KG1 (cell line): ENCODE results near the gene CUX1.
"Not testable (repeated sequence)": the region's sequence is repeated elsewhere in the genome, so short reads cannot be mapped to it uniquely, and the experiment has no call there.

ENCODE experiments used
- DNase-seq: peaks from one replicate; lab custom pipeline; 2025; lab: John Stamatoyannopoulos, UW

The CUX1 gene

DNA sequence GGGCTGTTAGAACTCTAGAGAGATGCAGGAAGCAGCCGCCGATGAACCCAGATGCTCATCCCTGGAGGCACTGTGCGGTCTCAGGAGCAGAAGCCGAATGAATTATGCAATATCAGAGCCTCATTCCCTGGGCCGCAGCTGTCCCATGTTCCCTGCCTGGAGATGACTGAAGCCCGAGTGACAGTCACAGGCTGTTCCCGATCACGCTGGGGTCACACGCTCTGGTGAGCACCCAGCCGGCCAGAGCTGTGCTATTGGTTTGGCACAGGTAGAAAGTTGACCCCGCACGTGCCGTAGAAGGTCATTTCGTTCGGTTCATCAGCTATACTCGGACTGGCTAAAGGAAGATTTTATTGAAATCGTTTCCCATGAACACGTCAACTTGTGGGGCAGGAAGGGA lies 328.7 kb downstream of the CUX1 start:
- no peak for DNase-seq

DNA sequence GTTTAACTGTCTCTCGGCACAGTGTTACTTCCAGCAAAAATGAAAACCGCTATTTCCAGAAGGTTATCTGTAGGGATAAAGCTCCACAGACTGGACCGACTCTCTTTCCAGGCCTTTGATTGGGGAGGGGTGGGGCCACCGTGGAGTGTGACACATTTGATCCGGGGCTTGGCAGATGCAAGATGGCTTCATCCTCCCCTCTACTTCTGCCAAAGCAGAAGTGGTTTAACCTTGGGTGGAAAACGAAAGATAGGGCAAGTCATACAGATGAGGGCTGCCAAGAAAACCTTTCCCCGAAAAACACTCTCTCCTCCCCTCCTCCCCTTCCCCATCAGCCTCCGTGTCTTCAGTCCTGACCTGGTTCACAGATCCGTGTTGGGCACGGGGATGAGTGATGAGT lies 329.6 kb downstream of the CUX1 start:
- no peak for DNase-seq

DNA sequence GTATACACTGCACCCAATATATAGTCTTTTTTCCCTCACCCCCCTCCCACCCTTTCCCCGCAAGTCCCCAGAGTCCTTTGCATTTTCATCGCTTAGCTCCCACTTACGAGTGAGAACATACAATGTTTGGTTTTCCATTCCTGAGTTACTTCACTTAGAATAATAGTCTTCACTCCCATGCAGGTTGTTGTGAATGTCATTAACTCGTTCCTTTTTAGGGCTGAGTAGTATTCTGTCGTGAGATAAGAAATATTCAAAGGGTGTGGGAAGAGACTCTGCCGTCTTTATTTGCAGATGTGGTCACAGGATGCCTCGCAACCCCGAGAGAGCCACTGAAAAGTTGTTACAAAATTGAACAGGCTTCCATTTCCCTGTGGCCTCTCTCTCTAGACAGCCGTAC lies 331.4 kb downstream of the CUX1 start:
- no peak for DNase-seq

DNA sequence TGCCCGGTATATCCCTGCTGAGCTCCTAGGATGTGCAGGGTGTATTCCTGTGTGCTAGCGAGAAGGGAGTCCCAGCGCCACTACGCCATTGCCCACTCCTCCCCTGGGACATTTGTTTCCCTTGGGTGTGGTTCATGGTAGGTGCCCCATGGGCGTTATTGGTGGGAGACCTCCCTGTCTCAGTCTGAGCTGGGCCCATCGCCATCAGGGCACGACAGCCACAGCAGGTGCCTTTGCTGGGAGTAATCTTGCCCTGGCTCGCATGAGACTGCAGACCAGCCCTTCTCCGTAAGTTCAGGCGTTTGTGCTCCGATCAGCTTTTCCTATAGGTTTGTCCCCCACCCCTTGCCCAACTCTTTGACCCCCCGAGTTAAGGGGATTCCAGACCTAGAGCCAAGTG lies 332.0 kb downstream of the CUX1 start:
- no peak for DNase-seq

DNA sequence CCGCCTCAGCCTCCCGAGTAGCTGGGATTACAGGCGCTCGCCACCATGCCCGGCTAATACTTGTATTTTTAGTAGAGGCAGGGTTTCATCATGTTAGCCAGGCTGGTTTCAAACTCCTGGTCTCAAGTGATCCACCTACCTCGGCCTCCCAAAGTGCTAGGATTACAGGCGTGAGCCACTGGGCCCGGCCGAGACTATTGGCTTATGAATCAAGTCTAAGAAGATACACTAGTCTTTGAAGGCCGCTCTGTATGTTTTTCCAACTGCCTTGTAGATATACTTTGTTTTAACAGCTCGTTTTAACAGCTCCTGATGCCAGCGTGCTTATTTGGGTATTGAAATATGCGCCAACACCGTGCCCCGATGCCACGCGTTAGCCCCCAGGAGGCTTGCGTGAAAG lies 332.8 kb downstream of the CUX1 start:
- no peak for DNase-seq

DNA sequence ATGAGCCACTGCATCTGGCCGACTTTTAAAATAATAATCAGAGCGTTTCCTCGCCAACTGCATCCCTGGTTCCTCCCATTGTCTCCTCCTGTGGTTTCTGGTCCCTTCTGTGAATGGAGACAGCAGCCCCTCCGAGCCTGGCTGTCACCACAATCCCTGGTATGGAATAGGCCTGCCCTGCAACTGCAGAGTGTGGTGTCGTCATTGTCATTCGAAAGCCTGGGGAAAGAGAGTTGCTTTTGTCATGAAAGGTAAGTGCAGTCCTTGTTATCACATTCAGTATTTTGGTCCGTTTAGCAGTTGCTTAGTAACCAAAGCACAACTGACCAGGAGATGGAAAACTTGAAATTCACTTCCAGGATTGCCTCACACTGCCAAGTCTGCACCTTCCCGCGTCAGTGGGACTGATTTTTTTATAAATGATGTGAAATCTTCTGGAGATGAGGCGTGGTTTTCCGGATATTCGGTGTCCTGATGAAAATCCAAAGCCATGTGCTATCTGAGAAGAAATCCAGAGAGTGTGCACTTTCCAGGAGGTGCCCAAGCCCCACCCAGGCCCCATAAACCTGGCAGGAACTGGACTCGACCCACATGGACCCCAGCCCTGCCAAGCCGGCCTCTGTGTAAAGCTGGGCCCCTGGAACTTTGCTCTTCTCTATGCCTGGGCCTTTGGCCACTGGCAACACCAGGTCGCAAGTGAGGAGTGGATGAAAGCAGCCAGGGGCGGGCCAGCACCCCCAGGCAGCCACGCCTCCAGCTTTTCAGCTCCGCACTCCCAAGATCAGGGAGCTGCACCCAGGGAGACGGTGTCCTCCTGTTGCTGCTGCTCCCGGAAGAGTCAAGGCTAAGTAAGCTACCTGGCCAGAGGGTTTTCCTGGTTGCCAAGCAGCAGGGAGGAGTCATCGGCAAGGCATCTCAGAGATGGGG lies 335.5 kb downstream of the CUX1 start:
- no peak for DNase-seq

DNA sequence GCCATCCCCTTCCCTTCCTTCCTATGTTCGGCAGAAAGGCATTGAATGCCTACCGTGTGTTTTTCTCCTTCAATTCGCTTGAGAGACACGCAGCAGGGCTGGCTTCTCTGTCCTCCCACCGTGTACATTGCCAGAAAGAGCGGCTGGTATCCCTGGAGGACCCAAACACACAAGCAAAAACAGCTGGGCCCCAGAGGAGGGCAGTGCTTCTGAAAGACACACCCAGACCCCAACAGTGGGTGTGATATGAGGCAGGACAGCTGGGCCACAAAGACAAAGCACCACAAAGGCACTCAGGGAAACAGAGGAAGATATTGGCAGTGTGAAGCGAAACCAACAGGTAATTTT lies 336.1 kb downstream of the CUX1 start:
- no peak for DNase-seq

DNA sequence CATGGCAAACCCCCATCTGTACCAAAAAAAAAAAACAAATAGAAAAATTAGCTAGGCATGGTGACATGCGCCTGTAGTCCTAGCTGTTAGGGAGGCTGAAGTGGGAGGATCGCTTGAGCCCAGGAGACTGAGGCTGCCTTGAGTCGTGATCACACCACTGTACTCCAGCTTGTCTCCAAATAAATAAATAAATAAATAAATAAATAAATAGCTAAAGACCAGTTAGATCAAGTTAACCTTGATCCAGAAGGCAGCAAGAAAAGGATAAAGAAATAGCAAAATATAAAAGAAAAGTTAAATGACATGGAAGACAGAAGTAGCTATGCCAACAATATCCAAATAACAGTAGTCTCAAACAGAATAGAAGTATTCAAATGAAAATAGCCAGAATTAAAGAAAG lies 337.0 kb downstream of the CUX1 start:
- DNase-seq: no peak

DNA sequence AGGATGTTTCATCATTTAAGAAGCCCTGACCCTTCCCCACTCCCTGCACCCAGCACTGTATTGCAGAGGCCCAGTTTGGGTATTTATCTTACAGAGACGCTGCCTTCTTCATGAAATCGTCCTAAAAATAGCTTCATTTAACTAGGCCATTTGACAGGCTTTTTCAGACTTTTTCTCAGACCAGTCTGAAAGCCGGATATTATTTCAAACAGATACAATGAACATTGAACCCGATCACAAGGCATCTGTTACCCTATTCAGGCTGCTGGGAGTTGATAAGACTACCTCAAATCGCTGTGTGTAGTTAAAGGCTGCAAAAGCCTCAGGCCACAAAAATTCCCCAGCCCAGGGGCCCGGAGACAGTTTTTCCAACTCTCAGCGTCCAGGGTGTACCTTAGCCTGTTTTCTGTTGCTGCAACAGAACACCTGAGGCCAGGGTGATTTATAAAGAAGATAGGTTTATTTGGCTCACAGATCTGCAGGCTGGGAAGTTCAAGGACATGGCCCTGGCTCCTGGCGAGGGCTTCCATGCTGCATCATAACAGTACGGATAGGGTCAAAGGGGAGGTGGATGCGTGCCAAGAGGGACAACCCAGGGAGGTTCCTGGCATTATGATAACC lies 338.5 kb downstream of the CUX1 start:
- DNase-seq: no peak

DNA sequence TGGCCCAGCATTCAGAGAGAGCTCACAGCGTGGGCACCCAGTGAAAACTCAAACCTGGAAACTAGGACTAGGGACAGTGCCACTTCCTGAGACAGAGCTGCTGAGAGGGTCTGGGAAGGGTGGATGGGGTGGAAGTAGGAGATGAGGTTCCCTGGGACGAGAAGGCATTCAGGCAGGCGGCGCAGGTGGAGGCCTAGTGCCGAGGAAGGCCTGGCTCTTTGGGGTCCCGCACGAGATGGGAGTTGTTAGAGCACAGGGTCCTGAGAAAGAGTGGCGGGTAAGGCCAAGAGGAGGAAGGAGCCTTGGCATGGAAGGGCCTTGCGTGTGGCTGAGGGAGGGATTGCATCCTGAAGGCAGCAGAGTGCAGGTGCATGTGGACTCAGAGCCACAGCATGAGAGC lies 339.4 kb downstream of the CUX1 start:
- no peak for DNase-seq

DNA sequence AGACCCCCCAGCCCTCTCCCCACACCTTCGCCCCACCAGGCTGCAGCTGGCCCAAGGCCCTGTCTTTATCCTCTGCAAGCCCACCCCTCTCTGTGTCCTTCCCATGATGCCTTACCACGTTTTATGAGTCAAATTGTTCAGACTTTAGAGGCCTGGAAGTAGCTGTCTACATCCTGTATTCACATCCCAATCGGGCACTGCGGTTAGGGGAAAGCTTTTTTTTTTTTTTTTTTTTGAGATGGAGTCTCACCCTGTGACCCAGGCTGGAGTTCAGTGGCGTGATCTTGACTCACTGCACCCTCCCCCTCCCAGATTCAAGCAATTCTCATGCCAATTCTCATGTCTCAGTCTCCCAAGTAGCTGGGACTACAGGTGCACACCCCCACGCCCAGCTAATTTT lies 347.7 kb downstream of the CUX1 start:
- no peak for DNase-seq

DNA sequence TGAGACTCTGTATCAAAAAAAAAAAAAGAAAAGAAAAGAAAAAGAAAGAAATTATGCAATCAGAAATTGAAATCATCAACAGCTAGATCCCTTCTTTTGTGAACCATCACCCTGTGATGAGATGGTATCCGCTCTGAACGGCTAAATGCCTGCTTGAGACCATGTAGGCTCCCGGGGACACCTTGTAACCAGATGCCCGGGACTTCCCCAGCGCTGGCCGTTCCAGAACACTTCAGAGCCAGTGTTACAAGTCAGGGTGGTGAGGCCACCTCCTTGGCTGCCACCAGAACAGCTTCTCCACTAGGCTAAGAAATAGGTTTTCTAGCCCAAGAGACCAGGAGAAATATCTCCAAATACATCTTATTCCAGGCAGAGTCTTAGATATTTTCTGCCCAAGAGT lies 349.8 kb downstream of the CUX1 start:
- no peak for DNase-seq

DNA sequence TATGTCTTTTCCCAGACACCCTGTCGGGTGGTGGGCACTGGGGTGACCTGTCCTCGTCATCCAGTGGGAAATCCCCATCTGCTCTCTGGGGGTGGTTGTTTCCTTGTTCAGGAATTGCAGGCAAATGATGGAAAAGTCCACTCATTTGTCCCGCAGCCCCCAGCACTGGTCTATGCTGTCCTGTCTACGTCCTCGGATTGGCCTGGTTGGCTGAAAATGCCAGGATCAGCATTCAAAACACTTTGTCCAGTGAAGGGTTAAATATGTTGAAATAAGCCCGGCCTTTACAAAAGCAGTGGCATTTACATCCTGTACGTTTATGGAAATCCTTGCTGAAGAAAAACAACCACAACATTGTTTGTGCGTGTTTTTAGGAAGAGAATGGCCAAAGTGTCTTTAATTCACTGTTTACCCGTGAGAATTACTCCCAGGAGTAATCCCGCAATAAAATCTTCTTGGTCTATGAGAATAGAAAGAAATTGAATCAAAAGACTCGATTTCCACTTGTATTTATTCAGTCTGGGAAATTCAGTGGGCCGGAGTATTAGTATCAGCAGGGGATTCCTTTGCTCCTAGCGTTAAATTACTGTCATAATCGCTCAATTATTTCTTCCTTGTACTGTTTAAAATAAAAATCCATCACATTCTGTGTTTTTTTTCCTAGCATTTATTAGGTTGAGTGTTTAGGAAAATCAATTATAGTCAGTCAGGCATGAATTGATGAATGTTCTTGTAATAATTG lies 352.4 kb downstream of the CUX1 start:
- DNase-seq: no peak

DNA sequence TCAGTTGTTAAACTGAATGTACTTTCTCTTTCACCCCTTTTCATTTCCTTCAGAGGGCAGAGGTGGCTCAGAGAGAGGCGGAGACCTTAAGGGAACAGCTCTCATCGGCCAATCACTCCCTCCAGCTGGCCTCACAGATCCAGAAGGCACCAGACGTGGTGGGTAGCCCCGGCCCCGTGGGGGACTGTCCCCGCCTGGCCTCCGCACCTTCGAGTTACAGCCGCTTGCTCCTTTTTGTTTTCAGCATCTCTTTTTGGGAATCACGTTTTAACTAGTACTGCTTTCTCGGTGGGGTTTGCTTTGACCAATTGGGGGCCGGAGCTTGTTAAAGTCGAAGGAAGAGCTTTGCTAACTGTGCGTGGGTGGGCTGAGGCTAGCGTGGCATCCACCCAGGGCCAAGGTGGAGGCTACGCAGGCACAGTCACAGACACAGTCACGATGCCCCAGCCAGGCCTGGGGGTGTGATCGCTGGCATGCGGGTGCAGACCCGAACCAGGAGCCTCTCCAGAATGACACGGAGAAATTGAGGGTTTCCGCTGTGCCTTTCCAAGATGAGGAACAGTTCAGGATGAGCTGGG lies 353.1 kb downstream of the CUX1 start:
- DNase-seq: no peak

DNA sequence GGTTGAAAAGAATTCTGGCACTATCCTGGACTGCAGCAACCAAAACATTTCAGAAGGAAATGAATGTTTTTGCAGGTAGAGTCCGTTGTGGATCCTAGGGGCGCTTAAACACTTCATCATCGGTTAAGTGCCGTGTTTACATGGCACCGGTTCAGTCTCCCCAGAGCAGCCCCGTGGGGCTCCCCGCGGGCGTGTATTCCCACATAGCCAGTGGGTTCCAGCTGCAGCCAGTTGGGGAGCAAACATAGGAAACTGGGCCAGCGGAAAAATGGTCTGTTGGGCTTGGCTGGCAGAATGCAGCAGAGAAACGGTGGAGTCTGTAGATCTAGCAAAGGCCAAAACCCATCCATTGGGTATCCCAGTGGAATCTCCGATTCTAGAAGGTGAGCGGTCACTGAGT lies 356.2 kb downstream of the CUX1 start:
- DNase-seq: no peak

DNA sequence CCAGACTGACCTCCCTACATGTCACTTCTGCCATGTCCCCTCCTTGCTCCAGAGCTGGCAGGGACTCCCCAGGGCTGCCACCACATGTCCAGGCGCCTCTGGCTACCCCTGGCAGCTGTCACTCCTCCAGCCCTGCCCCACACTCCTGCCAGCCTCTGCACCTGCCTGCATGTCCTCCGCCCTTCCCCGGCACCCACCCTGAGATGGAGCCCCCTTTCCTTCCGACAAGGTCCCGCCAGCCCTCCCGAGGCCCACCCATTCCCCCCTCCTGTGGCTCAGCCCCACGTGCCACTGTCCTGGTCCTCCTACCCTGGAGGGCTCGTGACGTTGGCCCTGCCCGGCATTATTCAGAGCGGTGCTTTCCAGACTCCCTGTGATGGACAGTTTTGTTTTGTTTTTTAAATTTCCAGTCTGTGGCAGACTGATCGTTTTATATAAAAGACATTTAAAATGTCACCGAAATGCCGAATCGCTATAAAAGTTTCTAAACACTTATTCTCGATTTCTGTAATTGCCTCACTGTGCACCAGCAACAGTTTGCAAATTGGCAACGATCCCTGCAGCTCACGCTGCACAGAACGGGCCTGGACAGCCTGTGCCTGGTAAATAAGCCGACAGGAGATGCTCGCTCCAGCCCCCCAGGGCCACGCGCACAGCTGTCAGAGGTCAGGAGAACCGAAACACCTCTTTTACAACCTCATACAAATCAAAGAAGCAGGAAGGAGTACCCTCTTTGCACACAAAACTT lies 358.2 kb downstream of the CUX1 start:
- DNase-seq: no peak

DNA sequence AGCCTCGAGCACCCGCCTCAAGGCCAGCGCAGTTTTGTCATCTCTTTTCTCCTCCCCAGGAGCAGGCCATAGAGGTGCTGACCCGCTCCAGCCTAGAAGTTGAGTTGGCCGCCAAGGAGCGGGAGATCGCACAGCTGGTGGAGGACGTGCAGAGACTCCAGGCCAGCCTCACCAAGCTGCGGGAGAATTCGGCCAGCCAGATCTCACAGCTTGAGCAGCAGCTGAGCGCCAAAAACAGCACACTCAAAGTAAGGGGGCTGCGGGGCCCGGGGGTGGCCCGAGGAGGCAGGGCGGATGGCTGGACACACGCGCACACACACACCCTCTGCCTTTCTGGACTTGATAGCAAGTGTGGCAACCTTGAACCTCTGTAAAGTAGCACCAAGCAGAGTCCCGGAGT lies 361.0 kb downstream of the CUX1 start:
- DNase-seq: no peak

DNA sequence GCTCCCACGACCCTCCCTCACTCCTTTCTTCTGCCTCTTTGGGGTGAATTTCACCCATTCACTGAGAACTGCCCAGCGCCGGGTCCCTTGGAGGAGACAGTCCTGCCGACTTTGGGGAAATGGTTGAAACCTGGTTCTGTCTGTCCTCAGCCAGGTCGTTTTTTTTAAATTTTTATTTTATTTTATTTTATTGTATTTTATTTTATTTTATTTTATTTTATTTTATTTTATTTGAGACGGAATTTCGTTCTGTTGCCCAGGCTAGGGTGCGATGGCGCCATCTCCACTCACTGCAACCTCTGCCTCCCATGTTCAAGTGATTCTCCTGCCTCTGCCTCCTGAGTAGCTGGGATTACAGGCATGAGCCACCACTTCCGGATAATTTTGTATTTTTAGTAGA lies 363.3 kb downstream of the CUX1 start:
- DNase-seq: no peak

DNA sequence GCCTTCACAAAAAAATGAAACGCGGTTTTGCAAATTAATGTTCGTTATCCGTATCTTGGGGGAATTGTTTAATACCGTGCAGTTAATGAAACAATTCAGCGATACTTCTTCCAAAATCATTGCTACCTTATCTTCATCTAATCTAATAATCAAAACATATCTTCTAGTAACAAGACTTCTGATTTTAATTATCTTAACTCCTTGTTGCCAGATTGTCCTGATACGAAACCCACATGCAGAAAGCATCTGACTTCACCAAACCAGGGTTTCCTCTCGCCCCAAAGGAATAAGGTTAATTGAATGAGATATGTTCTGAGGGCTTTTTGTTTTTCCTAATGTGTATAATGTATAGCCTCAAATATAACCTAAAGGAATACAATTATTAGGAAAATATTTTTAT lies 364.1 kb downstream of the CUX1 start:
- DNase-seq: no peak

DNA sequence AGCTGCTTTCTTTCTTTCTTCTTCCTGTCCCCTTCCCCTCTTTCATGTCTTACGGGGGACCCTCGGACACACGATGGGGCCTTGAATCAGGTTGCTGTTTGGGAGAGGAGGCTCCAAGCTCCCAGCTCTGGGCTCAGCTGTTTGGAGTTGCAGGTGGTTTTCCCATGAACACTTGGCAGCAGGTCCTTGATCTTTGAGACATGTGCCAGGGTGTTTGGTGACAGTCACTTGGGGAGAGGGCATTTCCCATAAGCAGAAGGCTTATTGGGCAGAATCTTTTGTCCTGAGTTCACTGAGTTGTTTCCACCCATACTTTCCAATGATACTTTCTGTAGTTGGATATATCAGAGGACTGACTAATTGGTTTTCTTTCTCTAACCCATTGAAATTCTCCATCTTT lies 364.6 kb downstream of the CUX1 start:
- no peak for DNase-seq

DNA sequence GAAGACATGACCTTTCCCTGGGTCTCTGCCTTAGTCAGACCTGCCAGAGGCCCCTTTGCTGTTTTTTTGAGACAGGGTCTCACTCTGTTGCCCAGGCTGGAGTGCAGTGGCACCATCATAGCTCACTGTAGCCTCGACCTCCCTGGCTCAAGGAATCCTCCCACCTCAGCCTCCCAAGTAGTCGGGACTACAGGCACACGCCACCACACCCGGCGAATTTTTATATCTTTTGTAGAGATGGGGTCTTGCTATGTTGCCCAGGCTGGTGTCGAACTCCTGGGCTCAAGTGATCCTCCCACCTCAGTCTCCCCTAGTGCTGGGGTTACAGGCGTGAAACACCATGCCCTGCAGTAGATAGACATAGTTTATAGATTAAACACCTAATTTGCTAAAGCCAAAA lies 366.4 kb downstream of the CUX1 start:
- DNase-seq: not testable (repeated sequence)

DNA sequence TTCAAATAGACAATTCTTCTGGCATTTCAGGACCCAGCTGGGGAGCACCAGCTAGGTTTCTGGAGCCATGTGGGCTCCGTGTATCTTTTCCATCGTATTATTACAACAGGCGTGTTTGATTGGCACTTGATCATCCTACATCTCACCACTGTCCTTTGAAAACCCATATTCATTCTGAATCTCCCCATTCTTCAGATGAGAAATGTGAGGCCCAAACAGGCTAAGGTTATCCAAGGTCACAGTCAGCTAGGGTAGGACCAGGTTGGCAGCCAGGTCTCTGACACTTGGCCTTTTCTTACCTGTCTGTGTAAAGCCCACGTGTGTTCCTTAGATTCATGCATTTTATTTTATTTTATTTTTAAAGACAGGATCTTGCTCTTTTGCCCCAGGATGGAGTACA lies 366.9 kb downstream of the CUX1 start:
- no peak for DNase-seq
